Kidney glomerular epithelial cell (primary cell): Measurements from ENCODE around the gene HOXA11.
A peak's percentile ranks its signal among the peaks of the same experiment; 100 is the strongest.

Experiments used
- DNase-seq: peaks from one replicate; lab custom pipeline; 2025; lab: John Stamatoyannopoulos, UW

HOXA11 gene

GRCh38 chr7:27192546-27193334 is 7.7 kb upstream of the HOXA11 start:
- no peak for DNase-seq

- no peak for DNase-seq
These were observed 7.0 kb upstream of the HOXA11 start for GRCh38 chr7:27191833-27192545.

GRCh38 chr7:27191161-27191731 is 6.2 kb upstream of the HOXA11 start:
- no peak for DNase-seq

GRCh38 chr7:27189997-27190748 is 5.1 kb upstream of the HOXA11 start:
- DNase-seq: no peak

- peak; percentile 33 for DNase-seq
These were observed 4.4 kb upstream of the HOXA11 start for GRCh38 chr7:27189295-27189996.

- DNase-seq: no peak
These were observed 3.6 kb upstream of the HOXA11 start for GRCh38 chr7:27188386-27189294.

GRCh38 chr7:27187475-27188385 is 2.7 kb upstream of the HOXA11 start:
- no peak for DNase-seq

GRCh38 chr7:27186668-27187474 is 1.8 kb upstream of the HOXA11 start:
- DNase-seq: no peak

GRCh38 chr7:27185854-27186667 is 1.0 kb upstream of the HOXA11 start:
- no peak for DNase-seq

GRCh38 chr7:27184337-27185012 is 557 bp downstream of the HOXA11 start:
- no peak for DNase-seq

GRCh38 chr7:27183682-27184336 is 1.2 kb downstream of the HOXA11 start:
- DNase-seq: no peak

- DNase-seq: no peak
These were observed 2.0 kb downstream of the HOXA11 start for GRCh38 chr7:27182861-27183681.

- DNase-seq: no peak
These were observed 2.7 kb downstream of the HOXA11 start for GRCh38 chr7:27182285-27182841.

GRCh38 chr7:27181795-27182275 is 3.2 kb downstream of the HOXA11 start:
- DNase-seq: no peak
